HepG2 (cell line): Measurements from ENCODE around the gene SLC12A9. TPM values are rescaled to one million over a fixed set of nuclear protein-coding genes. Genes with fewer than 3 reads are reported as not detected.

ENCODE experiments used
- DR1 ChIP-seq: sonication (generic); formaldehyde crosslinking; IDR thresholded peaks from 2 replicates; pipeline ENCODE4 v1.8.0; 2021; ENCODE audit warnings: mild to moderate bottlenecking, missing genetic modification reagents, inconsistent platforms
- EED ChIP-seq: sonication (generic); formaldehyde crosslinking; IDR thresholded peaks from 2 replicates; pipeline ENCODE4 v1.5.0; 2020; ENCODE audit warnings: mild to moderate bottlenecking, missing genetic modification reagents
- HNRNPLL ChIP-seq: fragments of 200-400 bp; formaldehyde crosslinking; IDR thresholded peaks from 2 replicates; pipeline ENCODE4 v1.6.1; 2017; ENCODE audit warnings: mild to moderate bottlenecking, low read depth, low read length; ENCODE audit not compliant: poor library complexity, severe bottlenecking
- HOXA5 ChIP-seq: sonication (generic); formaldehyde crosslinking; IDR thresholded peaks from 2 replicates; pipeline ENCODE4 v1.4.0; 2020; ENCODE audit warnings: missing genetic modification reagents
- HOXA9 ChIP-seq: sonication (generic); formaldehyde crosslinking; IDR thresholded peaks from 2 replicates; pipeline ENCODE4 v1.8.1; 2022; ENCODE audit warnings: missing genetic modification reagents, mild to moderate bottlenecking, moderate library complexity, borderline replicate concordance
- KDM2A ChIP-seq: sonication (generic); formaldehyde crosslinking; IDR thresholded peaks from 2 replicates; pipeline ENCODE4 v1.4.0; 2020; ENCODE audit warnings: low read depth, missing genetic modification reagents, borderline replicate concordance
- NCOA5 ChIP-seq: sonication (generic); formaldehyde crosslinking; IDR thresholded peaks from 2 replicates; pipeline ENCODE4 v1.4.0; 2020; ENCODE audit warnings: missing genetic modification reagents
- NFRKB ChIP-seq: fragments of 450-650 bp; IDR thresholded peaks from 2 replicates; pipeline ENCODE4 v1.6.1; 2017
- NR1H2 ChIP-seq: sonication (generic); formaldehyde crosslinking; IDR thresholded peaks from 2 replicates; pipeline ENCODE4 v1.8.1; 2022; ENCODE audit warnings: low read depth, missing genetic modification reagents, borderline replicate concordance
- NR2F1 ChIP-seq, 2 experiments: fragments of 450-650 bp in 1 of 2; formaldehyde crosslinking in 1 of 2; IDR thresholded peaks; 2 replicates each; pipeline versions ENCODE4 v1.5.0 to v1.6.1; 2016 to 2020; ENCODE audit warnings: mild to moderate bottlenecking in 1 of 2, missing compliant biosample characterization in 1 of 2, missing genetic modification reagents in 1 of 2, moderate library complexity in 1 of 2
- ZKSCAN8 ChIP-seq: IDR thresholded peaks from 2 replicates; pipeline ENCODE4 v1.6.1; 2016; ENCODE audit warnings: borderline replicate concordance, missing genetic modification reagents, missing compliant biosample characterization
- ZNF12 ChIP-seq: sonication (generic); formaldehyde crosslinking; IDR thresholded peaks from 2 replicates; pipeline ENCODE4 v1.5.0; 2020; ENCODE audit warnings: missing genetic modification reagents
- ZNF572 ChIP-seq: sonication (generic); formaldehyde crosslinking; IDR thresholded peaks from 2 replicates; pipeline ENCODE4 v1.5.1; 2020; ENCODE audit warnings: mild to moderate bottlenecking, missing genetic modification reagents
- ZNF576 ChIP-seq: sonication (generic); formaldehyde crosslinking; IDR thresholded peaks from 2 replicates; pipeline ENCODE4 v1.4.0; 2020; ENCODE audit warnings: mild to moderate bottlenecking, missing genetic modification reagents
- ZSCAN20 ChIP-seq: sonication (generic); formaldehyde crosslinking; IDR thresholded peaks from 2 replicates; pipeline ENCODE4 v1.4.0; 2020; ENCODE audit warnings: missing genetic modification reagents, mild to moderate bottlenecking, borderline replicate concordance
- polyA plus RNA-seq, 8 experiments: library from polyadenylated mRNA; depleted of rRNA in 3 of 8; stranded (reverse) in 7 of 8; unstranded in 1 of 8; fragments of >200 nt; fragmentation: Illumina TruSeq in 4 of 8; extraction: Trizol in 4 of 8; gene quantifications; 2 replicates each; pipeline versions ENCODE4 v1.2.1 to v1.2.3, GENCODE V29; 2011 to 2016; ENCODE audit warnings: low read depth in 4 of 8, missing spikeins in 1 of 8, mixed read lengths in 1 of 8; ENCODE audit not compliant: insufficient read depth in 1 of 8
- total RNA-seq, 5 experiments: library from RNA; depleted of rRNA; stranded (reverse); fragments of >200 nt; fragmentation: Illumina TruSeq; extraction: Trizol; gene quantifications; 2 replicates each; pipeline ENCODE4 v1.2.3, GENCODE V29; 2016; ENCODE audit warnings: low read depth in 1 of 5
- TF ChIP-seq, protein P1 (sequence below): sonication (generic); formaldehyde crosslinking; IDR thresholded peaks from 2 replicates; pipeline ENCODE4 v1.4.0; 2020; ENCODE audit warnings: mild to moderate bottlenecking, missing genetic modification reagents
- TF ChIP-seq, protein P2 (sequence below): sonication (generic); formaldehyde crosslinking; IDR thresholded peaks from 2 replicates; pipeline ENCODE4 v1.4.0; 2020; ENCODE audit warnings: mild to moderate bottlenecking, missing genetic modification reagents

Gene SLC12A9
- total and polyA plus RNA-seq, 2 of the 13 experiments (the other 11 are each of a cell fraction or from before 2014, with no cell fraction given) = 8.7 to 16.6 TPM

GRCh38 chr7:100895956-100896731 is 43.6 kb downstream of the SLC12A9 start (continued):
- no peak for TF ChIP-seq DR1 (CRISPR knock-in tag)
- TF ChIP-seq, protein P1, sequence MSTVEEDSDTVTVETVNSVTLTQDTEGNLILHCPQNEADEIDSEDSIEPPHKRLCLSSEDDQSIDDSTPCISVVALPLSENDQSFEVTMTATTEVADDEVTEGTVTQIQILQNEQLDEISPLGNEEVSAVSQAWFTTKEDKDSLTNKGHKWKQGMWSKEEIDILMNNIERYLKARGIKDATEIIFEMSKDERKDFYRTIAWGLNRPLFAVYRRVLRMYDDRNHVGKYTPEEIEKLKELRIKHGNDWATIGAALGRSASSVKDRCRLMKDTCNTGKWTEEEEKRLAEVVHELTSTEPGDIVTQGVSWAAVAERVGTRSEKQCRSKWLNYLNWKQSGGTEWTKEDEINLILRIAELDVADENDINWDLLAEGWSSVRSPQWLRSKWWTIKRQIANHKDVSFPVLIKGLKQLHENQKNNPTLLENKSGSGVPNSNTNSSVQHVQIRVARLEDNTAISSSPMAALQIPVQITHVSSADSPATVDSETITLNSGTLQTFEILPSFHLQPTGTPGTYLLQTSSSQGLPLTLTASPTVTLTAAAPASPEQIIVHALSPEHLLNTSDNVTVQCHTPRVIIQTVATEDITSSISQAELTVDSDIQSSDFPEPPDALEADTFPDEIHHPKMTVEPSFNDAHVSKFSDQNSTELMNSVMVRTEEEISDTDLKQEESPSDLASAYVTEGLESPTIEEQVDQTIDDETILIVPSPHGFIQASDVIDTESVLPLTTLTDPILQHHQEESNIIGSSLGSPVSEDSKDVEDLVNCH = no peak
- TF ChIP-seq NFRKB = no peak
- peak; percentile 53; the same call in 1 of the 2 replicates for TF ChIP-seq KDM2A
- TF ChIP-seq EED (CRISPR knock-in tag) = no peak
- no peak for TF ChIP-seq HOXA5
- TF ChIP-seq HNRNPLL = peak; percentile 15
- no peak for TF ChIP-seq ZNF12 (CRISPR knock-in tag)
- TF ChIP-seq, protein P2, sequence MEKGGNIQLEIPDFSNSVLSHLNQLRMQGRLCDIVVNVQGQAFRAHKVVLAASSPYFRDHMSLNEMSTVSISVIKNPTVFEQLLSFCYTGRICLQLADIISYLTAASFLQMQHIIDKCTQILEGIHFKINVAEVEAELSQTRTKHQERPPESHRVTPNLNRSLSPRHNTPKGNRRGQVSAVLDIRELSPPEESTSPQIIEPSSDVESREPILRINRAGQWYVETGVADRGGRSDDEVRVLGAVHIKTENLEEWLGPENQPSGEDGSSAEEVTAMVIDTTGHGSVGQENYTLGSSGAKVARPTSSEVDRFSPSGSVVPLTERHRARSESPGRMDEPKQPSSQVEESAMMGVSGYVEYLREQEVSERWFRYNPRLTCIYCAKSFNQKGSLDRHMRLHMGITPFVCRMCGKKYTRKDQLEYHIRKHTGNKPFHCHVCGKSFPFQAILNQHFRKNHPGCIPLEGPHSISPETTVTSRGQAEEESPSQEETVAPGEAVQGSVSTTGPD (CRISPR knock-in tag) = no peak
- no peak for TF ChIP-seq ZNF572
- no peak for TF ChIP-seq NR1H2 (CRISPR knock-in tag)
- TF ChIP-seq NCOA5 (CRISPR knock-in tag) = no peak
- no peak for TF ChIP-seq ZSCAN20 (CRISPR knock-in tag)
- no peak for TF ChIP-seq ZNF576 (CRISPR knock-in tag)
- no peak for TF ChIP-seq ZKSCAN8 (CRISPR knock-in tag)
- no peak for TF ChIP-seq HOXA9 (CRISPR knock-in tag)
- TF ChIP-seq NR2F1 (CRISPR knock-in tag; IDR thresholded peaks at IDR 0.05) = peak in 1 of 2 experiments; percentile 13; a peak in 1 of 4 replicates
